ENCODE data around the gene MCFD2.

GRCh38 chr2:46958431-46959017 is 42.9 kb upstream of the MCFD2 start:
- no peak for TF ChIP-seq EP300 (IDR thresholded peaks at IDR 0.05)
- TF ChIP-seq, protein P1, sequence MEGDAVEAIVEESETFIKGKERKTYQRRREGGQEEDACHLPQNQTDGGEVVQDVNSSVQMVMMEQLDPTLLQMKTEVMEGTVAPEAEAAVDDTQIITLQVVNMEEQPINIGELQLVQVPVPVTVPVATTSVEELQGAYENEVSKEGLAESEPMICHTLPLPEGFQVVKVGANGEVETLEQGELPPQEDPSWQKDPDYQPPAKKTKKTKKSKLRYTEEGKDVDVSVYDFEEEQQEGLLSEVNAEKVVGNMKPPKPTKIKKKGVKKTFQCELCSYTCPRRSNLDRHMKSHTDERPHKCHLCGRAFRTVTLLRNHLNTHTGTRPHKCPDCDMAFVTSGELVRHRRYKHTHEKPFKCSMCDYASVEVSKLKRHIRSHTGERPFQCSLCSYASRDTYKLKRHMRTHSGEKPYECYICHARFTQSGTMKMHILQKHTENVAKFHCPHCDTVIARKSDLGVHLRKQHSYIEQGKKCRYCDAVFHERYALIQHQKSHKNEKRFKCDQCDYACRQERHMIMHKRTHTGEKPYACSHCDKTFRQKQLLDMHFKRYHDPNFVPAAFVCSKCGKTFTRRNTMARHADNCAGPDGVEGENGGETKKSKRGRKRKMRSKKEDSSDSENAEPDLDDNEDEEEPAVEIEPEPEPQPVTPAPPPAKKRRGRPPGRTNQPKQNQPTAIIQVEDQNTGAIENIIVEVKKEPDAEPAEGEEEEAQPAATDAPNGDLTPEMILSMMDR (IDR thresholded peaks at IDR 0.05), result no peak
- no peak for TF ChIP-seq POLR2A (IDR thresholded peaks at IDR 0.05)
